Kidney glomerular epithelial cell (primary cell): ENCODE results near the gene MYG1.
"Not testable (repeated sequence)": the region's sequence is repeated elsewhere in the genome, so short reads cannot be mapped to it uniquely, and the experiment has no call there.

Source experiments
- DNase-seq: peaks from one replicate; lab custom pipeline; 2025; lab: John Stamatoyannopoulos, UW

Gene MYG1

GRCh38 chr12:53327435-53328042, 28.0 kb downstream of the MYG1 start:
- no peak for DNase-seq

GRCh38 chr12:53328043-53328435, 28.5 kb downstream of the MYG1 start:
- DNase-seq = no peak

GRCh38 chr12:53330671-53331070, 31.2 kb downstream of the MYG1 start:
- DNase-seq = no peak

- DNase-seq = not testable (repeated sequence)
Observed at GRCh38 chr12:53332339-53332738, 32.8 kb downstream of the MYG1 start.

- no peak for DNase-seq
Observed at GRCh38 chr12:53332744-53333143, 33.2 kb downstream of the MYG1 start.

GRCh38 chr12:53333289-53333688, 33.8 kb downstream of the MYG1 start:
- DNase-seq = no peak

- no peak for DNase-seq
Observed at GRCh38 chr12:53333845-53334244, 34.4 kb downstream of the MYG1 start.

GRCh38 chr12:53334822-53335221, 35.3 kb downstream of the MYG1 start:
- no peak for DNase-seq

GRCh38 chr12:53336181-53336681, 36.7 kb downstream of the MYG1 start, which contains the start of gene SP7:
SP7 (minus strand) TSS chr12:53336354; CDS start chr12:53335646, 708 bp downstream.
- DNase-seq = no peak

GRCh38 chr12:53338017-53338416, 38.5 kb downstream of the MYG1 start:
- DNase-seq = no peak

- no peak for DNase-seq
Observed at GRCh38 chr12:53338916-53339315, 39.4 kb downstream of the MYG1 start.

- DNase-seq = no peak
Observed at GRCh38 chr12:53340398-53340797, 40.9 kb downstream of the MYG1 start.

GRCh38 chr12:53343449-53343848, 44.0 kb downstream of the MYG1 start:
- no peak for DNase-seq

GRCh38 chr12:53343969-53344368, 44.5 kb downstream of the MYG1 start:
- DNase-seq = no peak

- DNase-seq = no peak
Observed at GRCh38 chr12:53344487-53344823, 45.0 kb downstream of the MYG1 start.

GRCh38 chr12:53344824-53345485, 45.5 kb downstream of the MYG1 start:
- peak; percentile 66 for DNase-seq

GRCh38 chr12:53345486-53346188, 46.1 kb downstream of the MYG1 start:
- DNase-seq = no peak

- DNase-seq = no peak
Observed at GRCh38 chr12:53346491-53346890, 47.0 kb downstream of the MYG1 start.

- no peak for DNase-seq
Observed at GRCh38 chr12:53347905-53348304, 48.4 kb downstream of the MYG1 start.

GRCh38 chr12:53352331-53353256, 53.1 kb downstream of the MYG1 start:
- peak; percentile 69 for DNase-seq

- DNase-seq = no peak
Observed at GRCh38 chr12:53353257-53353655, 53.8 kb downstream of the MYG1 start.

GRCh38 chr12:53355121-53355520, 55.6 kb downstream of the MYG1 start:
- no peak for DNase-seq
